ENCODE measurements around the gene MACROD2. TPM values are rescaled to one million over a fixed set of nuclear protein-coding genes. Genes with fewer than 3 reads are reported as not detected.

The MACROD2 gene
- total RNA-seq, 1 experiment from 2014 or later = 3.7 TPM

DNA sequence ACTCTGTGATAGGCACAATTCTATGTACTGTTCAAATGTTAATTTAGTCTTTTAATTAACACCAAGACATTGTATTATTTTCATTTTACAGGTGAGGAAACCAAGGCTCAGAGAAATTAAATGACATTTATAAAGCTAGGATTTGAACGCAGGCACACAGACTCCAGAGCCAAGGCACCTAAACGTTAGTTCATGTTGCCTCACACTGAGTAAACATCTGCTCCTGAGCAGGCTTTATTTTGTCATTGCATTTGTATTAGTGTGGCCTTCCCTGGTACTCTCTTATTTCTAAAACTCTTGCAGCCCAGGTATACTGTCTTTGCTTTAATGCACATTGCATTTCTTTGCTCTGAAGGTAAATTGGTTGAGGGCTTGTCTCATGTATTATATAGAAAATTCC lies 605.2 kb downstream of the MACROD2 start (continued):
- TF ChIP-seq CTCF (IDR thresholded peaks at IDR 0.05 in 2 of 3, conservative IDR thresholded peaks at IDR 0.05 in 1 of 3; ENCODE audit: borderline replicate concordance in 1 of 3, insufficient read depth in 1 of 3, low read depth in 2 of 3, low read length in 2 of 3) (no peak), SP1 (IDR thresholded peaks at IDR 0.05; ENCODE audit: low read depth) (no peak), ZFX (IDR thresholded peaks at IDR 0.05) (no peak), SRF (IDR thresholded peaks at IDR 0.05; ENCODE audit: low read depth) (no peak), TCF7L2 (IDR thresholded peaks at IDR 0.05; ENCODE audit: borderline replicate concordance, extremely low read depth, insufficient read depth, insufficient read length) (no peak), POLR2A (IDR thresholded peaks at IDR 0.05; ENCODE audit: borderline replicate concordance, extremely low read depth, insufficient read depth, insufficient read length) (no peak)

GRCh38 chr20:14604143-14604542 lies 608.8 kb downstream of the MACROD2 start:
- Histone ChIP-seq H3K9me2 (ENCODE audit: insufficient read depth) (no peaks in the 10 kb centered on the region), H4K20me1 (ENCODE audit: insufficient read depth) (no peaks in the 10 kb centered on the region), H3K27ac (ENCODE audit: low read depth, low read length) (no peak overlapping the region), H3K9me3 (ENCODE audit: control insufficient read depth in 1 of 2, insufficient read depth in 1 of 2, low read depth in 1 of 2, low read length in 2 of 2) (no peaks in the 10 kb centered on the region), H3K36me3 (ENCODE audit: control insufficient read depth in 1 of 2, insufficient read depth in 2 of 2, low read length in 2 of 2) (no peaks in the 10 kb centered on the region), H3K4me3 (replicated peaks in 1 of 2; ENCODE audit: low read depth in 1 of 2, low read length in 2 of 2) (no peak overlapping the region), H3K4me1 (ENCODE audit: control insufficient read depth in 1 of 2, insufficient read depth in 2 of 2, low read length in 2 of 2) (no peaks in the 10 kb centered on the region), H3K4me2 (ENCODE audit: low read length) (no peak overlapping the region), H3K9ac (ENCODE audit: low read length) (no peak overlapping the region), H3K27me3 (ENCODE audit: insufficient read depth, low read length) (no peaks in the 10 kb centered on the region), H2AFZ (ENCODE audit: low read depth, low read length, poor library complexity, severe bottlenecking) (no peak overlapping the region), H3K79me2 (ENCODE audit: insufficient read depth, low read length) (no peaks in the 10 kb centered on the region)
- ATAC-seq (no peak), DNase-seq (ENCODE audit: low read depth, low spot score) (no peak)
- BruUV-seq (replicated peaks) = no TSS peak
- ChIA-PET POLR2A (no interaction called here), RAD21 (ENCODE audit: low non-redundant PET in 1 of 2, low total read pairs in 2 of 2, uncharacterized antibody in 2 of 2, unreplicated experiment in 2 of 2) (no interaction called here), CTCF (no interaction called here)
- intact Hi-C loops (cut with micrococcal nuclease) = no loop called here
- TF ChIP-seq ZNF274 (IDR thresholded peaks at IDR 0.05; ENCODE audit: low read depth, low read length) (no peak), SP1 (IDR thresholded peaks at IDR 0.05; ENCODE audit: low read depth) (no peak), SIN3A (IDR thresholded peaks at IDR 0.05; ENCODE audit: low read depth) (no peak), EGR1 (IDR thresholded peaks at IDR 0.05; ENCODE audit: low read depth) (no peak), POLR2AphosphoS5 (IDR thresholded peaks at IDR 0.05; ENCODE audit: low read depth, low read length) (no peak), CEBPB (IDR thresholded peaks at IDR 0.05; ENCODE audit: low read depth) (no peak), FOSL1 (IDR thresholded peaks at IDR 0.05; ENCODE audit: low read depth) (no peak), ZBTB33 (IDR thresholded peaks at IDR 0.05; ENCODE audit: extremely low read depth, insufficient replicate concordance, low read length) (no peak), ZFX (IDR thresholded peaks at IDR 0.05) (no peak), YY1 (IDR thresholded peaks at IDR 0.05; ENCODE audit: extremely low read depth, insufficient replicate concordance, low read depth, low read length) (no peak), JUND (IDR thresholded peaks at IDR 0.05) (no peak), EZH2phosphoT487 (IDR thresholded peaks at IDR 0.05; ENCODE audit: borderline replicate concordance) (no peak), ELF1 (IDR thresholded peaks at IDR 0.05; ENCODE audit: borderline replicate concordance, low read depth) (no peak)
- TF ChIP-seq, protein P1, sequence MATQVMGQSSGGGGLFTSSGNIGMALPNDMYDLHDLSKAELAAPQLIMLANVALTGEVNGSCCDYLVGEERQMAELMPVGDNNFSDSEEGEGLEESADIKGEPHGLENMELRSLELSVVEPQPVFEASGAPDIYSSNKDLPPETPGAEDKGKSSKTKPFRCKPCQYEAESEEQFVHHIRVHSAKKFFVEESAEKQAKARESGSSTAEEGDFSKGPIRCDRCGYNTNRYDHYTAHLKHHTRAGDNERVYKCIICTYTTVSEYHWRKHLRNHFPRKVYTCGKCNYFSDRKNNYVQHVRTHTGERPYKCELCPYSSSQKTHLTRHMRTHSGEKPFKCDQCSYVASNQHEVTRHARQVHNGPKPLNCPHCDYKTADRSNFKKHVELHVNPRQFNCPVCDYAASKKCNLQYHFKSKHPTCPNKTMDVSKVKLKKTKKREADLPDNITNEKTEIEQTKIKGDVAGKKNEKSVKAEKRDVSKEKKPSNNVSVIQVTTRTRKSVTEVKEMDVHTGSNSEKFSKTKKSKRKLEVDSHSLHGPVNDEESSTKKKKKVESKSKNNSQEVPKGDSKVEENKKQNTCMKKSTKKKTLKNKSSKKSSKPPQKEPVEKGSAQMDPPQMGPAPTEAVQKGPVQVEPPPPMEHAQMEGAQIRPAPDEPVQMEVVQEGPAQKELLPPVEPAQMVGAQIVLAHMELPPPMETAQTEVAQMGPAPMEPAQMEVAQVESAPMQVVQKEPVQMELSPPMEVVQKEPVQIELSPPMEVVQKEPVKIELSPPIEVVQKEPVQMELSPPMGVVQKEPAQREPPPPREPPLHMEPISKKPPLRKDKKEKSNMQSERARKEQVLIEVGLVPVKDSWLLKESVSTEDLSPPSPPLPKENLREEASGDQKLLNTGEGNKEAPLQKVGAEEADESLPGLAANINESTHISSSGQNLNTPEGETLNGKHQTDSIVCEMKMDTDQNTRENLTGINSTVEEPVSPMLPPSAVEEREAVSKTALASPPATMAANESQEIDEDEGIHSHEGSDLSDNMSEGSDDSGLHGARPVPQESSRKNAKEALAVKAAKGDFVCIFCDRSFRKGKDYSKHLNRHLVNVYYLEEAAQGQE (IDR thresholded peaks at IDR 0.05; ENCODE audit: low read depth) = no peak
- TF ChIP-seq, protein P2, sequence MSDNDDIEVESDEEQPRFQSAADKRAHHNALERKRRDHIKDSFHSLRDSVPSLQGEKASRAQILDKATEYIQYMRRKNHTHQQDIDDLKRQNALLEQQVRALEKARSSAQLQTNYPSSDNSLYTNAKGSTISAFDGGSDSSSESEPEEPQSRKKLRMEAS (IDR thresholded peaks at IDR 0.05) = no peak
- TF ChIP-seq, protein P3, sequence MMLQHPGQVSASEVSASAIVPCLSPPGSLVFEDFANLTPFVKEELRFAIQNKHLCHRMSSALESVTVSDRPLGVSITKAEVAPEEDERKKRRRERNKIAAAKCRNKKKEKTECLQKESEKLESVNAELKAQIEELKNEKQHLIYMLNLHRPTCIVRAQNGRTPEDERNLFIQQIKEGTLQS (IDR thresholded peaks at IDR 0.05) = no peak

Data from HCT116 (cell line).